Measurements from ENCODE around the gene ASIC4. TPM values are rescaled to one million over a fixed set of nuclear protein-coding genes. Genes with fewer than 3 reads are reported as not detected.

The ASIC4 gene
- total RNA-seq, 1 experiment from 2014 or later, result 0.79 TPM

DNA sequence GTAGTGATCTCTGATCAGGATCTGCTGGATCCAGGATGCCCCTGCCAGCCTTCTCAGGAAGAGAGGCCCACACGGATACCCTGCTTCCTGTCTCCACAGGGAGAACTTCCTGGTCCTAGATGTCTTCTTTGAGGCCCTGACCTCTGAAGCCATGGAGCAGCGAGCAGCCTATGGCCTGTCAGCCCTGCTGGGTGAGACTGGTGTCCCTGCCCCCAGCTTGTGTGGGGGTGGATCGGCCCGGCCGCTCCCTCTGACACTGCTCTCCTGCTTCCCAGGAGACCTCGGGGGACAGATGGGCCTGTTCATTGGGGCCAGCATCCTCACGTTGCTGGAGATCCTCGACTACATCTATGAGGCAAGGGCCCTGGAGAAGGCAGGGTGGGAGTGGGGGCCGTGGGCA, 22.7 kb downstream of the ASIC4 start:
- Mint-ChIP-seq H3K27ac (no peak overlapping the region), H3K9me3 (no peaks in the 10 kb centered on the region), H3K4me3 (no peak overlapping the region), H3K36me3 (peaks cover 22% of the 10 kb centered on the region), H3K27me3 (ENCODE audit: low read depth) (no peaks in the 10 kb centered on the region; the same call in 1 of the 2 replicates), H3K4me1 (peaks cover 19% of the 10 kb centered on the region)
- no peak for ATAC-seq
- POLR2A ChIA-PET, result interaction anchor here (1.1 to 1.3 kb wide), 2 partner anchors 25 to 34 kb away, joined by 3 read pairs; partner anchors contain the start of gene OBSL1
- no peak for DNase-seq (ENCODE audit: low spot score)
- CTCF ChIA-PET, result interaction anchor here (0.8 to 41.3 kb wide), 18 partner anchors 10 to 152 kb away, joined by 3 to 2316 read pairs (median 7); partner anchors contain the start of genes DNPEP and GMPPA
- TF ChIP-seq CREM (CRISPR knock-in tag; IDR thresholded peaks at IDR 0.05), result no peak

DNA sequence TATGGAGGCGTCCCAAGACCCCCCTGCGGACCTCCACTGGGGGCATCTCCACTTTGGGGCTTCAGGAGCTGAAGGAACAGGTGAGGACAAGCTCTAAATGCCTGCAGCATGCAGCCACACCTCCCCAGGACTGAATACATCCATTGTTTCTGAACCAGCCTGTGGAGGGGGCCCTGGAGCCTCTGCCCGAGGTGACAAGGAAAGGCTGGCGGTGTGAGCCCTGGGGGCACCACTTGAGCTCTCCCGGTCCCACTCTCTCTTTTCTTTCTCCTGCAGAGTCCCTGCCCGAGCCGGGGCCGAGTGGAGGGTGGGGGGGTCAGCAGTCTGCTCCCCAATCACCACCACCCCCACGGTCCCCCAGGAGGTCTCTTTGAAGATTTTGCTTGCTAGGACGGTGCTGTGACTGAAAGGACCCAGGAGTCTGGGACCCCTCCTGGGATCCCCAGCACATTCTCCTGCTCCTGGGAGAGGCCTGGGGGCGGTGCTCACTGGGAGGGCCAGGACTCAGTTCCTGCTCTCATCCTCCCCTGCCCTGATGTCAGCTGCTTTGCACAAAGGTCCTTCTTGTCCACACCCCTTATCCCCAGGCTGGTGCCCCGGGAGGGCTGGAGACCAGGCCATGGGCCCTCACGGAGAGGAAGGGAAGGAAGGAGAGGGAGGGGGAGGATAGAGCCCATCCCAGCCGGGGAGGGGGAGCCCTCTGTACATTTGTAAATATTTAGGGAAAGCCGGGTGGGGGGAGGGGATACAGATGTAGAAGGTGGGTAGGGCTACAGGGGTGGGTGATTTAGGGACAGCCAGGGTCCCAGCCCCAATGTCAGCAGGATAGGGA, 23.6 kb downstream of the ASIC4 start:
- POLR2A ChIA-PET, result interaction anchor here (1.1 to 1.3 kb wide), 2 partner anchors 24 to 33 kb away, joined by 3 read pairs; partner anchors contain the start of gene OBSL1
- H3K27ac Mint-ChIP-seq, result no peak overlapping the region
- no peaks in the 10 kb centered on the region; the same call in none of the 2 replicates for H3K27me3 Mint-ChIP-seq (ENCODE audit: low read depth)
- TF ChIP-seq ESRRA (CRISPR knock-in tag; IDR thresholded peaks at IDR 0.05; ENCODE audit: borderline replicate concordance), result no peak
- TF ChIP-seq, protein P1, sequence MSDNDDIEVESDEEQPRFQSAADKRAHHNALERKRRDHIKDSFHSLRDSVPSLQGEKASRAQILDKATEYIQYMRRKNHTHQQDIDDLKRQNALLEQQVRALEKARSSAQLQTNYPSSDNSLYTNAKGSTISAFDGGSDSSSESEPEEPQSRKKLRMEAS (CRISPR knock-in tag; IDR thresholded peaks at IDR 0.05), result 0 out of 2 replicates have a peak, but pooled peaks have one; percentile 20
- peak; percentile 51 for DNase-seq (ENCODE audit: low spot score)
- peak; percentile 38 for ATAC-seq
- H3K9me3 Mint-ChIP-seq, result no peaks in the 10 kb centered on the region
- peaks cover 22% of the 10 kb centered on the region for H3K36me3 Mint-ChIP-seq
- CTCF ChIA-PET, result interaction anchor here (0.6 to 41.3 kb wide), 25 partner anchors 8 to 168 kb away, joined by 3 to 2316 read pairs (median 6); partner anchors contain the start of genes DNPEP and GMPPA
- H3K4me1 Mint-ChIP-seq, result peaks cover 27% of the 10 kb centered on the region
- H3K4me3 Mint-ChIP-seq, result no peak overlapping the region

DNA sequence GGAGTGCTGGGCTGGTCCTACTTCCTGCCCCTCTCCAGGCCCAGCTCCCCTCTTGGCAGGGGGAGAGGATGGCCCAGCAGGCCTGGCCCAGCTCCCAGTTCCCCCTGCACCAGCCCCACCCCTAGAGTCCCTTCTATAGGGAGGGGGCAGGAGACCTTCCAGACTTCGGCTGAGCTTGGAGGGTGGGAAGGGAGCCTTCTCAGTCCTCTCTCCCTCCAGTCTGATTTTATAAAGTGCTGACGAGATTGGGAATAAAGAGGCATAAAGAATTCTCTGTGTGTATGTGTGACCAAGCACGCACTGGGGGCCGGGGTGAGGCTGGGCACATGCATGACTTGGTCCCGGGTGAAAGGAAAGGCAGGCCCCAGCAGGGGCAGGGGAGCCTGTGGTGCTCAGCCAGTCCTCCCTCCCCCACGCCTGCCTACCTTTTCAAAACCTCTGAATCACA, 24.2 kb downstream of the ASIC4 start:
- Mint-ChIP-seq H3K4me1 (peaks cover 28% of the 10 kb centered on the region), H3K27me3 (ENCODE audit: low read depth) (no peaks in the 10 kb centered on the region; the same call in none of the 2 replicates), H3K36me3 (peaks cover 22% of the 10 kb centered on the region), H3K27ac (peak overlapping the region; percentile 54), H3K4me3 (no peak overlapping the region; the same call in 1 of the 2 replicates), H3K9me3 (no peaks in the 10 kb centered on the region)
- ChIA-PET POLR2A (no interaction called here), CTCF (interaction anchor here (0.7 to 41.3 kb wide), 16 partner anchors 8 to 151 kb away, joined by 3 to 2316 read pairs (median 8); partner anchors contain the start of genes GMPPA and STK11IP)
- no peak for DNase-seq (ENCODE audit: low spot score)
- 0 out of 2 replicates have a peak, but pooled peaks have one; percentile 1 for ATAC-seq
- TF ChIP-seq ZNF219 (CRISPR knock-in tag; IDR thresholded peaks at IDR 0.05; ENCODE audit: borderline replicate concordance) (no peak), OVOL2 (CRISPR knock-in tag; IDR thresholded peaks at IDR 0.05; ENCODE audit: borderline replicate concordance) (no peak), TP53 (CRISPR knock-in tag; IDR thresholded peaks at IDR 0.05) (no peak), FOXJ3 (CRISPR knock-in tag; IDR thresholded peaks at IDR 0.05; ENCODE audit: borderline replicate concordance) (no peak), EMX1 (CRISPR knock-in tag; IDR thresholded peaks at IDR 0.05) (no peak), SP1 (CRISPR knock-in tag; conservative IDR thresholded peaks at IDR 0.05) (no peak)
- TF ChIP-seq, protein P2, sequence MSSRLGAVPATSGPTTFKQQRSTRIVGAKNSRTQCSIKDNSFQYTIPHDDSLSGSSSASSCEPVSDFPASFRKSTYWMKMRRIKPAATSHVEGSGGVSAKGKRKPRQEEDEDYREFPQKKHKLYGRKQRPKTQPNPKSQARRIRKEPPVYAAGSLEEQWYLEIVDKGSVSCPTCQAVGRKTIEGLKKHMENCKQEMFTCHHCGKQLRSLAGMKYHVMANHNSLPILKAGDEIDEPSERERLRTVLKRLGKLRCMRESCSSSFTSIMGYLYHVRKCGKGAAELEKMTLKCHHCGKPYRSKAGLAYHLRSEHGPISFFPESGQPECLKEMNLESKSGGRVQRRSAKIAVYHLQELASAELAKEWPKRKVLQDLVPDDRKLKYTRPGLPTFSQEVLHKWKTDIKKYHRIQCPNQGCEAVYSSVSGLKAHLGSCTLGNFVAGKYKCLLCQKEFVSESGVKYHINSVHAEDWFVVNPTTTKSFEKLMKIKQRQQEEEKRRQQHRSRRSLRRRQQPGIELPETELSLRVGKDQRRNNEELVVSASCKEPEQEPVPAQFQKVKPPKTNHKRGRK (CRISPR knock-in tag; IDR thresholded peaks at IDR 0.05; ENCODE audit: borderline replicate concordance), result no peak
- TF ChIP-seq, protein P3, sequence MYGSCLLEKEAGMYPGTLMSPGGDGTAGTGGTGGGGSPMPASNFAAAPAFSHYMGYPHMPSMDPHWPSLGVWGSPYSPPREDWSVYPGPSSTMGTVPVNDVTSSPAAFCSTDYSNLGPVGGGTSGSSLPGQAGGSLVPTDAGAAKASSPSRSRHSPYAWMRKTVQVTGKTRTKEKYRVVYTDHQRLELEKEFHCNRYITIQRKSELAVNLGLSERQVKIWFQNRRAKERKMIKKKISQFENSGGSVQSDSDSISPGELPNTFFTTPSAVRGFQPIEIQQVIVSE (CRISPR knock-in tag; IDR thresholded peaks at IDR 0.05; ENCODE audit: borderline replicate concordance), result no peak
- TF ChIP-seq, protein P4, sequence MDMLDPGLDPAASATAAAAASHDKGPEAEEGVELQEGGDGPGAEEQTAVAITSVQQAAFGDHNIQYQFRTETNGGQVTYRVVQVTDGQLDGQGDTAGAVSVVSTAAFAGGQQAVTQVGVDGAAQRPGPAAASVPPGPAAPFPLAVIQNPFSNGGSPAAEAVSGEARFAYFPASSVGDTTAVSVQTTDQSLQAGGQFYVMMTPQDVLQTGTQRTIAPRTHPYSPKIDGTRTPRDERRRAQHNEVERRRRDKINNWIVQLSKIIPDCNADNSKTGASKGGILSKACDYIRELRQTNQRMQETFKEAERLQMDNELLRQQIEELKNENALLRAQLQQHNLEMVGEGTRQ (CRISPR knock-in tag; IDR thresholded peaks at IDR 0.05), result no peak
- TF ChIP-seq, protein P5, sequence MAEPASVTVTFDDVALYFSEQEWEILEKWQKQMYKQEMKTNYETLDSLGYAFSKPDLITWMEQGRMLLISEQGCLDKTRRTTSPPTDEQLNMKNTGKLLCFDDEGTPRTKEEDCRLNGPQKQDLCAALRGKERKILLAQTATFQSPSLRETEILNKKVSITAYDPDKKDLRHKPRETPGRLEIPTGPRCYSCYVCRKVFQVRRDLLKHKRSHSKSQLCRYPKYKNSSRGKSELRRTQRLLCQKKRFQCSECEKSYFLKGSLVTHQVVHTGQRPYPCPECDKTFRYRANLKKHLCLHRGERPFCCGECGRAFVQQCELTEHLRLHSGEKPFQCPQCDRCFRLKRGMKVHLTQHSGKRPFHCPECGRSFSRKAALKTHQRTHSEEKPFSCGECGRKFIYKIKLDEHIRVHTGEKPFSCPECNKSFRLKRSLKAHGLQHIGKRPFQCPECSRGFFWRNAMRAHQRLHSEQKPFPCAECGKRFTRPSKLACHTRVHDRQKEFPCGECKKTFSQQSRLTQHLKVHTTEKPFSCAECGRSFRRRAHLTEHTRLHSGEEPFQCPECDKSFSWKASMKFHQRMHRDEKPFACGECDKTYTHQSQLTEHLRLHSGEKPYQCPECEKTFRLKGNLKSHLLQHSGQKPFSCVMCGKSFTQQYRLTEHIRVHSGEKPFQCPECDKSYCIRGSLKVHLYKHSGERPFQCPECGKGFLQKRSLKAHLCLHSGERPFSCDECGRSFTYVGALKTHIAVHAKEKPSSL (CRISPR knock-in tag; conservative IDR thresholded peaks at IDR 0.05), result no peak
- TF ChIP-seq, protein P6, sequence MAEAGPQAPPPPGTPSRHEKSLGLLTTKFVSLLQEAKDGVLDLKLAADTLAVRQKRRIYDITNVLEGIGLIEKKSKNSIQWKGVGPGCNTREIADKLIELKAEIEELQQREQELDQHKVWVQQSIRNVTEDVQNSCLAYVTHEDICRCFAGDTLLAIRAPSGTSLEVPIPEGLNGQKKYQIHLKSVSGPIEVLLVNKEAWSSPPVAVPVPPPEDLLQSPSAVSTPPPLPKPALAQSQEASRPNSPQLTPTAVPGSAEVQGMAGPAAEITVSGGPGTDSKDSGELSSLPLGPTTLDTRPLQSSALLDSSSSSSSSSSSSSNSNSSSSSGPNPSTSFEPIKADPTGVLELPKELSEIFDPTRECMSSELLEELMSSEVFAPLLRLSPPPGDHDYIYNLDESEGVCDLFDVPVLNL (CRISPR knock-in tag; IDR thresholded peaks at IDR 0.05; ENCODE audit: borderline replicate concordance, low read depth), result no peak

All from WTC11 (cell line).